ENCODE measurements around the gene KRTAP10-11.

- TF ChIP-seq CTCF (conservative IDR thresholded peaks at IDR 0.05 in 1 of 2, IDR thresholded peaks at IDR 0.05 in 1 of 2; ENCODE audit: extremely low read depth in 1 of 2, insufficient read depth in 1 of 2, low read depth in 1 of 2, low read length in 2 of 2) (no peak), EZH2 (IDR thresholded peaks at IDR 0.05; ENCODE audit: borderline replicate concordance, low read length) (no peak)
These were observed 4.2 kb downstream of the KRTAP10-11 start for GRCh38 chr21:44650265-44650972.

All from mammary epithelial cell (primary cell).